HG03460 (cell line): ENCODE results near the gene KMT2C.
"Not testable (repeated sequence)": the region's sequence is repeated elsewhere in the genome, so short reads cannot be mapped to it uniquely, and the experiment has no call there.

ENCODE experiments used
- ATAC-seq: cut with Tn5 transposase; IDR thresholded peaks from one replicate; pipeline ENCODE4 v1.9.1; 2021; ENCODE audit not compliant: unreplicated experiment

KMT2C gene

DNA sequence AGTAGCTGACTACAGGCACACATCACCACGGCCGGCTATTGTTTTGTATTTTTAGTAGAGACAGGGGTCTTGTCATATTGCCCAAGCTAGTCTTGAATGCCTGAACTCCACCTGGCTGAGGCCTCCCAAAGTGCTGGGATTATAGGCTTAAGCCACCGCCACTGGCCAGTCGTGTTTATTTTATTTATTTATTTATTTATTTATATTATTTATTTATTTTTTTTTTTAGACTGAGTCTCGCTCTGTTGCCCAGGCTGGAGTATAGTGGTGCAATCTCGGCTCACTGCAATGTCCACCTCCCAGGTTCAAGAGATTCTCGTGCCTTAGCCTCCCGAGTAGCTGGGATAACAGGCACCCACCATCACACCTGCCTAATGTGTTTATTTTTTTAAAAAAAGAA lies 6.0 kb upstream of the KMT2C start:
- ATAC-seq: not testable (repeated sequence)

DNA sequence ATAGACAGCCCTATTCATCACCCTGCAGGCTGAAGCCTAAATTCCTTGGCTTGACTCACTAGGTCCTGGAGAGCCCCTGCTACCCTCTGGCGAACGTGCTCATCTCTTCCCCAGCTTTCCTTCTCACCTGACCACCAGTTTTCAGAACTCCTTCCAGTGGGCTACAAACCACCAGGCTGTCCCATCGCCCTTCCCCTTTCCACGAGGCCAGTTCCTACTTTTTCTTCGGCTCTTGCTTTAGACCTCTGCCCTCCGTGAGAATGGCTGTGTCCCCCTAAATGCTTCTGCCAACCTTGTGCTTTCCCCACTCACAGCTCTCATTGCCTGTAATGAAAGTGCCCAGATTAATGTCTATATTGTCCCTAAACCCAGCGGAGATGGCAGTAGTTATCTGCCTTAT lies 5.4 kb upstream of the KMT2C start:
- ATAC-seq: not testable (repeated sequence)

GRCh38 chr7:152438017-152438416 lies 2.2 kb upstream of the KMT2C start:
- not testable (repeated sequence) for ATAC-seq

DNA sequence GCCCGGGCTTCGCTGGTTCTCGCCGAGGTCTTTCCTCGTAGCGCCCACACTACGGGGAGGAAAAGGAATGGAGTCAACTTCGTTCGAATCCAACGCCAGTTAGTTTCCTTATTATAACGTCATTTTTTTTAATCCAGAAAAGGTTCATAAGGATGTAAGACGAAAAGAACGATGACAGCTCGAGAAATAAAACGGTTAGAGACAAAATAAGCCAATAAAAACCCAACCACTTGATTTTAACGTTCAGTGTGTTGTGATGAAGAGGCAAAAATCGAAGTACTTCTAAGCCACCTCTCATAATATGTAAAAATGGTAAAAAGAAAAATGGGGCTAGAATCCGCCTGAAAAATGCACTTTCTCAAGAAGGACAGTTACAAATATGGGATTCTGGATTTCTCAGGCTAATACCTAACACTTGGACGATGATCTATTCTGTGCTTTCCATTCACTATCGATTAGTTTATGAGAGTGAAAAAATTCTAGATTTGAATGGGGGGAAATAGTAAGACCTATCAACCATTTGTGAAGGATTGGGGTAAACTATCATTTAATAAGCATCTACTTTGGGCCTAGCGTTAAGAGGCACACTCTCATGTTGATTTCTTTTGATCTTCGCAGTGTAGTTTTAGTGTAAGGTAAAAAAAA lies 1.2 kb upstream of the KMT2C start:
- ATAC-seq: not testable (repeated sequence)

- ATAC-seq: peak; percentile 40
These were observed 518 bp upstream of the KMT2C start for GRCh38 chr7:152436111-152436930.

GRCh38 chr7:152434511-152435383 lies 1.1 kb downstream of the KMT2C start:
- peak; percentile 34 for ATAC-seq

- peak; percentile 30 for ATAC-seq
These were observed 1.9 kb downstream of the KMT2C start for GRCh38 chr7:152433721-152434490.

DNA sequence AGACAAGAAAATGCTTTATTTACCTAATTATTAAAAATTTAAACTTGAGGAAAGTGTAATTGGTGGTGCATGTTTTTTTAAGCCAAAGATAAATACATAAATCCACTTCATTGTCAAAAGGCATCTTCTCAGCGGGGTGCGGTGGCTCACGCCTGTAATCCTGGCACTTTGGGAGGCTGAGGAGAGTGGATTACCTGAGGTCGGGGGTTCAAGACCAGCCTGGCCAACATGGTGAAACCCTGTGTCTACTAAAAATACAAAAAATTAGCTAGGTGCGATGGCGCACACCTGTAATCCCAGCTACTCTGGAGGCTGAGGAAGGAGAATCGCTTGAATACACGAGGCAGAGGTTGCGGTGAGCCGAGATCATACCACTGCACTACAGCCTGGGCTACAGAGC lies 3.1 kb downstream of the KMT2C start:
- not testable (repeated sequence) for ATAC-seq

GRCh38 chr7:152430854-152431253 lies 4.9 kb downstream of the KMT2C start:
- ATAC-seq: no peak

DNA sequence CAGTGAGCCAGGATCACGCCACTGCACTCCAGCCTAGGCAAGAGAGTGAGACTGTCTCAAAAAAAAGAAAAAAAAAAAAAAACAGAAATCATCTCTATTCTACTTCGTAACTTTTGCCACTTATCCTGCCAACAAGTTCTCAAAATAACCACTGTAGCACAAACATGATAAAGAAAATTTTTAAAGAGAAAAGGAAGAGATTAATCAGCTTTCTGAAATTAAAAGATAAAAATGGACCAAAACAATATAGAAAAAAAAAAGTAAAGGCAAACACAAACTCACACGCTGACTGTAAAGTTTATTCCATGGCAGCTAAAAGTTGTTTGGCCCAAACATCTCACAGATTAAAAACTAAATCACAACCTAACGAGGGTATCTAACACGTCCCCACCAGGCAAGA lies 5.7 kb downstream of the KMT2C start:
- not testable (repeated sequence) for ATAC-seq

GRCh38 chr7:152424348-152425108 lies 11.3 kb downstream of the KMT2C start:
- ATAC-seq: no peak

- no peak for ATAC-seq
These were observed 11.8 kb downstream of the KMT2C start for GRCh38 chr7:152423991-152424347.

DNA sequence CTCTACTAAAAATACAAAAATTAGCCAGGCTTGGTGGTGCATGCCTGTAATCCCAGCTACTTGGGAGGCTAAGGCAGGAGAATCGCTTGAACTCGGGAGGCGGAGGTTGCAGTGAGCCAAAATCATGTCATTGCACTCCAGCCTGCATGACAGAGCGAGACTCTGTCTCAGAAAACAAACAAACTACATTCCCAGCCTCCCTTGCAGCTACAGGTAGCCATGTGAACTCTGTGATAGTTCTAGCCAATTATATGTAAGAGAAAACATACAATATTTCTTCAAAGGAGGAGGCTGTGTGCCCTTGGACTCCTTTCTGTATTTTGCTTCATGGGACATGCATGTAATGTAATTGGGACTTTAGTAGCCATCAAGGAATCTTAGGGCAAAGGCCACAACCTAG lies 12.6 kb downstream of the KMT2C start:
- not testable (repeated sequence) for ATAC-seq

DNA sequence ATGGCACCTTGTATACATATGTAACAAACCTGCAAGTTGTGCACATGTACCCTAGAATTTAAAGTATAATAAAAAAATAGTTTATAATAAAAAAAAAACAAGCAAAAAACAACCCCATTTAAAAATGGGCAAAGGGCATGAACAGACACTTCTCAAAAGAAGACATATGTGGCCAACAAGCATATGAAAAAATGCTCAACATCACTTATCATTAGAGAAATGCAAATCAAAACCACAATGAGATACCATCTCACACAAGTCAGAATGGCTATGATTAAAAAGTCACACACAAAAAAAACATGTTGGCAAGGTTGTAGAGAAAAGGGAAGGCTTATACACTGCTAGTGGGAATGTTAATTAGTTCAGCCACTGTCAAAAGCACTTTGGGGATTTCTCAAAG lies 14.9 kb downstream of the KMT2C start:
- not testable (repeated sequence) for ATAC-seq

DNA sequence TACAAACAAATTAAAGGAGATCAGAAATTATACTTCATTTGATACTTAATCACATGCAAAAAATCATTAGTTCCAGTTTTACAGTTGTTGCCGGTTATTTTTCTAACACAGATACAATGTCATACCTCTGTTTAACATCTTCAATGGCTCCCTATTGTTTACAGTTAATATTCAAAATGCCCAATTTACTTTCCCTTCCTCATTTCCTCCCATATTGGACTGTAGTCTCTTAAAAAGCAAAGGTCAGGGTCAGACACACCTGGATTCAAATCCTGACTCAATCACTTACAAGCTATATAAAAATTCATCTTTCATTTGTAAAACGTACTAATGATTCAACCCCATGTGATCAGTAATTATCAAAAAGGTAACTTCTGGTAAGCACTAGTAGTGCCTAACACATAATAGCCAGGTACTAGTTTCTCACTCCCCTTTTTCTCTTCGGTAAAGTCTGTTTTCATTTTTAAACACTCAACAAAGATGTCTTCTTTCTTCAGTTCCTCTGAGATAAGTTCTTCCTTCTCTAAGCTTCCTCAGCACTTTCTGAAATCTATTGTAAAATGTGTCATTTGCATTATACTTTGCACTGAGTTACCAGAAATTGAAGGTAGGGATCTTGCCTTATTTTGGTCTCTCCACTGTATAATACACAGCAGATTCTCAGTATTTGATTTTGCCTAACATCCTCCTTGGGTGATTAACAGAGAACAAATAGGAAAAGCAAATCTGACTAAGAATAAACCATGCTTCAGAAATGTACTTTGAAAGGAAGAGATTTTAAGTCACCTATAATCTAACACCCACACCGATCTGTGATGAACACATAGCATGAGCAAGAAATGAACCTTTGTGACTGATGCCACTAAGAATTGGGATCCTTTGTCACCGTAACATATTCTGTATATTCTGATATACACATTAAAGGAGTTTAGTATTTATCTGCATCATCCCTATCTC lies 16.1 kb downstream of the KMT2C start:
- no peak for ATAC-seq

GRCh38 chr7:152414779-152415178 lies 21.0 kb downstream of the KMT2C start:
- ATAC-seq: no peak

- ATAC-seq: no peak
These were observed 24.4 kb downstream of the KMT2C start for GRCh38 chr7:152411389-152411788.

DNA sequence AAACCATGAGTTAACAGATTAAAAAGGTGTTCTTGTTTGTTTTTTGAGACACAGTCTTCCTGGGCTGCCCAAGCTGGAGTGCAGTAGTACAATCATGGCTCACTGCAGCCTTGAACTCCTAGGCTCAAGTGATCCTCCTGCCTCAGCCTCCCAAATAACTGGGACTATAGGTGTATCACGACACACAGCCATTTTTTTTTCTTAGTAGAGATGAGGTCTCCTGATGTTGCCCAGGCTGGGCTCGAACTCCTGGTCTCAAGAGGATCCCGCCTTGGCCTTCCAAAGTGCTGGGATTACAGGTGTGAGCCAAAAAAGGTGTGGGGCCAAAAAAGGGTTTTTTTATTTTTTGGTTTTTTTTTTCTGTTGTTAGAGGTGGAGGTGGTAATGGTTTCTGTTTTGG lies 29.3 kb downstream of the KMT2C start:
- no peak for ATAC-seq

DNA sequence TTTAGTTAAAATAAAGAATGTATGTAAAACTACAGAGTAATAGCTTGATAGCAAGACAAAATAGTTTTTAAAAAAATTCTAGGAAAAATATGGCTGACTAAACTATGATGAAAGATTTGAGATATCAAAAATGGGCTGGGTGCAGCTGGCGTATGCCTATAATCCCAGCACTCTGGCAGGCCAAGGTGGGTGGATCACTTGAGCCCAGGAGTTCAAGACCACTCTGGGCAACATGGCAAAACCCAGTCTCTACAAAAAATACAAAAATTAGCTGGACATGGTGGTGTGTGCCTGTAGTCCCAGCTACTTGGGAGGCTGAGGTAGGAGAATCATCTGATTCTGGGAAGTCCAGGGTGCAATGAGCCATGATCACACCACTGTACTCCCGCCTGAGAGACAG lies 29.8 kb downstream of the KMT2C start:
- ATAC-seq: not testable (repeated sequence)
